Skeletal muscle satellite cell (primary cell): Measurements from ENCODE around the gene ABAT.
"Not testable (repeated sequence)": the region's sequence is repeated elsewhere in the genome, so short reads cannot be mapped to it uniquely, and the experiment has no call there.

Source experiments
- H3K27me3 ChIP-seq: 2 replicates; pipeline ENCODE4 v1.7.0; 2013; ENCODE audit warnings: low read length; ENCODE audit not compliant: control insufficient read depth, insufficient read depth
- H3K36me3 ChIP-seq: 2 replicates; pipeline ENCODE4 v1.7.0; 2013; ENCODE audit warnings: mild to moderate bottlenecking, control low read depth, low read length; ENCODE audit not compliant: insufficient read depth
- H3K4me1 ChIP-seq: 2 replicates; pipeline ENCODE4 v1.7.0; 2013; ENCODE audit warnings: low read length; ENCODE audit not compliant: control insufficient read depth, insufficient read depth
- H3K4me2 ChIP-seq: 2 replicates; pipeline ENCODE4 v1.7.0; 2013; ENCODE audit warnings: mild to moderate bottlenecking, low read length
- H3K4me3 ChIP-seq: 2 replicates; pipeline ENCODE4 v1.7.0; 2013; ENCODE audit warnings: low read length
- H3K9ac ChIP-seq: 2 replicates; pipeline ENCODE4 v1.7.0; 2013; ENCODE audit warnings: mild to moderate bottlenecking, low read depth, low read length, moderate library complexity
- H3K9me3 ChIP-seq: replicated peaks from 2 replicates; pipeline ENCODE4 v1.7.0; 2013; ENCODE audit warnings: mild to moderate bottlenecking, control low read depth, low read length

The ABAT gene

GRCh38 chr16:8777217-8777616 lies 102.8 kb downstream of the ABAT start:
- H3K9me3 ChIP-seq = no peaks in the 10 kb centered on the region
- H3K4me3 ChIP-seq = no peak overlapping the region
- H3K4me1 ChIP-seq = no peaks in the 10 kb centered on the region
- no peak overlapping the region for H3K4me2 ChIP-seq
- peaks cover 6% of the 10 kb centered on the region for H3K27me3 ChIP-seq
- H3K9ac ChIP-seq = no peak overlapping the region
- no peaks in the 10 kb centered on the region for H3K36me3 ChIP-seq

- H3K4me1 ChIP-seq = no peaks in the 10 kb centered on the region
- no peak overlapping the region for H3K4me3 ChIP-seq
- peaks cover 7% of the 10 kb centered on the region for H3K27me3 ChIP-seq
- no peak overlapping the region for H3K4me2 ChIP-seq
- no peak overlapping the region for H3K9ac ChIP-seq
- H3K9me3 ChIP-seq = no peaks in the 10 kb centered on the region
- H3K36me3 ChIP-seq = no peaks in the 10 kb centered on the region
Observed at GRCh38 chr16:8781797-8782196, 107.4 kb downstream of the ABAT start.

- H3K4me2 ChIP-seq = no peak overlapping the region
Observed at GRCh38 chr16:8782673-8783072, 108.3 kb downstream of the ABAT start.

GRCh38 chr16:8785408-8785807 lies 111.0 kb downstream of the ABAT start:
- Histone ChIP-seq H3K9me3 (no peaks in the 10 kb centered on the region), H3K4me2 (no peak overlapping the region), H3K9ac (no peak overlapping the region), H3K36me3 (no peaks in the 10 kb centered on the region), H3K4me3 (no peak overlapping the region), H3K4me1 (no peaks in the 10 kb centered on the region), H3K27me3 (peaks cover 7% of the 10 kb centered on the region)

More at GRCh38 chr16:8782673-8783072, 108.3 kb downstream of the ABAT start:
- Histone ChIP-seq H3K4me3 (no peak overlapping the region), H3K27me3 (peaks cover 7% of the 10 kb centered on the region), H3K9ac (no peak overlapping the region), H3K9me3 (no peaks in the 10 kb centered on the region), H3K4me1 (no peaks in the 10 kb centered on the region), H3K36me3 (no peaks in the 10 kb centered on the region)

GRCh38 chr16:8786316-8786715 lies 111.9 kb downstream of the ABAT start:
- not testable (repeated sequence) for H3K9ac ChIP-seq, H3K4me3 ChIP-seq, H3K4me2 ChIP-seq, H3K36me3 ChIP-seq, H3K4me1 ChIP-seq, H3K9me3 ChIP-seq, H3K27me3 ChIP-seq

GRCh38 chr16:8788578-8789172 lies 114.3 kb downstream of the ABAT start:
- H3K4me1 ChIP-seq = no peaks in the 10 kb centered on the region
- H3K4me2 ChIP-seq = no peak overlapping the region
- H3K27me3 ChIP-seq = no peaks in the 10 kb centered on the region
- no peak overlapping the region for H3K4me3 ChIP-seq
- H3K9me3 ChIP-seq = no peaks in the 10 kb centered on the region
- no peaks in the 10 kb centered on the region for H3K36me3 ChIP-seq
- H3K9ac ChIP-seq = no peak overlapping the region

- Histone ChIP-seq H3K27me3 (no peaks in the 10 kb centered on the region), H3K9ac (no peak overlapping the region), H3K4me3 (no peak overlapping the region), H3K4me2 (no peak overlapping the region), H3K36me3 (no peaks in the 10 kb centered on the region), H3K4me1 (peaks cover 24% of the 10 kb centered on the region), H3K9me3 (no peaks in the 10 kb centered on the region)
Observed at GRCh38 chr16:8795091-8795490, 120.7 kb downstream of the ABAT start.

GRCh38 chr16:8795818-8796217 lies 121.4 kb downstream of the ABAT start:
- H3K9ac ChIP-seq = no peak overlapping the region
- H3K9me3 ChIP-seq = no peaks in the 10 kb centered on the region
- H3K27me3 ChIP-seq = no peaks in the 10 kb centered on the region
- peaks cover under 1% of the 10 kb centered on the region for H3K36me3 ChIP-seq
- peak overlapping the region; percentile 93 for H3K4me2 ChIP-seq
- H3K4me1 ChIP-seq = peaks cover 25% of the 10 kb centered on the region
- no peak overlapping the region for H3K4me3 ChIP-seq

- no peaks in the 10 kb centered on the region for H3K27me3 ChIP-seq
- peaks cover 6% of the 10 kb centered on the region for H3K36me3 ChIP-seq
- peak overlapping the region; percentile 85 for H3K4me3 ChIP-seq
- H3K4me1 ChIP-seq = peaks cover 28% of the 10 kb centered on the region
- H3K9ac ChIP-seq = peak overlapping the region; percentile 96
- peak overlapping the region; percentile 93 for H3K4me2 ChIP-seq
- H3K9me3 ChIP-seq = no peaks in the 10 kb centered on the region
Observed at GRCh38 chr16:8796469-8797363, 122.3 kb downstream of the ABAT start.

- H3K36me3 ChIP-seq = peaks cover 14% of the 10 kb centered on the region
- peak within 1 kb of the TSS; percentile 85 for H3K4me3 ChIP-seq
- peak within 1 kb of the TSS; percentile 93 for H3K4me2 ChIP-seq
- H3K9me3 ChIP-seq = no peaks in the 10 kb centered on the region
- no peaks in the 10 kb centered on the region for H3K27me3 ChIP-seq
- peaks cover 28% of the 10 kb centered on the region for H3K4me1 ChIP-seq
- H3K9ac ChIP-seq = peak within 1 kb of the TSS; percentile 96
Observed at GRCh38 chr16:8797364-8798173, 123.2 kb downstream of the ABAT start, which contains the start of the genes PMM2 and TMEM186. Gene PMM2, plus strand, starts transcription at chr16:8797839. Its CDS starts 44 bp downstream, at chr16:8797883. Gene TMEM186, minus strand, starts transcription at chr16:8797639. Its CDS starts 25 bp downstream, at chr16:8797614.

- Histone ChIP-seq H3K36me3 (peaks cover 20% of the 10 kb centered on the region), H3K9ac (peak overlapping the region; percentile 96), H3K4me3 (peak overlapping the region; percentile 85), H3K27me3 (no peaks in the 10 kb centered on the region), H3K4me1 (peaks cover 28% of the 10 kb centered on the region), H3K4me2 (peak overlapping the region; percentile 91), H3K9me3 (no peaks in the 10 kb centered on the region)
Observed at GRCh38 chr16:8798174-8798527, 123.7 kb downstream of the ABAT start.
